HG03175 (cell line): ENCODE results near the gene TERT.
"Not testable (repeated sequence)": the region's sequence is repeated elsewhere in the genome, so short reads cannot be mapped to it uniquely, and the experiment has no call there.

ENCODE experiments used
- ATAC-seq: cut with Tn5 transposase; IDR thresholded peaks from one replicate; pipeline ENCODE4 v1.9.1; 2021; ENCODE audit warnings: mild to moderate bottlenecking, moderate library complexity; ENCODE audit not compliant: unreplicated experiment

Gene TERT

GRCh38 chr5:1331861-1332405, 37.1 kb upstream of the TERT start:
- no peak for ATAC-seq

- ATAC-seq: no peak
Observed at GRCh38 chr5:1330847-1331831, 36.3 kb upstream of the TERT start.

GRCh38 chr5:1330146-1330846, 35.4 kb upstream of the TERT start:
- ATAC-seq: no peak

GRCh38 chr5:1329111-1329579, 34.3 kb upstream of the TERT start:
- ATAC-seq: no peak

- ATAC-seq: not testable (repeated sequence)
Observed at GRCh38 chr5:1328237-1329110, 33.6 kb upstream of the TERT start.

- ATAC-seq: not testable (repeated sequence)
Observed at GRCh38 chr5:1326901-1327756, 32.3 kb upstream of the TERT start.

- not testable (repeated sequence) for ATAC-seq
Observed at GRCh38 chr5:1326532-1326875, 31.6 kb upstream of the TERT start.

- no peak for ATAC-seq
Observed at GRCh38 chr5:1325870-1326531, 31.1 kb upstream of the TERT start.

- no peak for ATAC-seq
Observed at GRCh38 chr5:1325191-1325741, 30.4 kb upstream of the TERT start.

- no peak for ATAC-seq
Observed at GRCh38 chr5:1324719-1325190, 29.9 kb upstream of the TERT start.

GRCh38 chr5:1324301-1324700, 29.4 kb upstream of the TERT start:
- ATAC-seq: no peak

- ATAC-seq: no peak
Observed at GRCh38 chr5:1323803-1324173, 28.9 kb upstream of the TERT start.

GRCh38 chr5:1322955-1323802, 28.3 kb upstream of the TERT start:
- ATAC-seq: no peak

- no peak for ATAC-seq
Observed at GRCh38 chr5:1322036-1322900, 27.4 kb upstream of the TERT start.

GRCh38 chr5:1321576-1321975, 26.7 kb upstream of the TERT start:
- ATAC-seq: no peak

GRCh38 chr5:1320436-1321344, 25.8 kb upstream of the TERT start:
- ATAC-seq: no peak
